PC-9 (cell line): ENCODE data around the gene SGIP1.
"Not testable (repeated sequence)": the region's sequence is repeated elsewhere in the genome, so short reads cannot be mapped to it uniquely, and the experiment has no call there.

Source experiments
- EZH2 ChIP-seq: fragments of 200-600 bp; sonication (generic); IDR thresholded peaks from 2 replicates; pipeline ENCODE4 v1.8.0; 2017; ENCODE audit warnings: antibody characterized with exemption, low read depth
- TF ChIP-seq, protein P1 (sequence below): fragments of 200-600 bp; sonication (generic); conservative IDR thresholded peaks from 2 replicates; pipeline ENCODE4 v1.6.1; 2017; ENCODE audit warnings: mixed run types, antibody characterized with exemption, mild to moderate bottlenecking, moderate library complexity

DNA sequence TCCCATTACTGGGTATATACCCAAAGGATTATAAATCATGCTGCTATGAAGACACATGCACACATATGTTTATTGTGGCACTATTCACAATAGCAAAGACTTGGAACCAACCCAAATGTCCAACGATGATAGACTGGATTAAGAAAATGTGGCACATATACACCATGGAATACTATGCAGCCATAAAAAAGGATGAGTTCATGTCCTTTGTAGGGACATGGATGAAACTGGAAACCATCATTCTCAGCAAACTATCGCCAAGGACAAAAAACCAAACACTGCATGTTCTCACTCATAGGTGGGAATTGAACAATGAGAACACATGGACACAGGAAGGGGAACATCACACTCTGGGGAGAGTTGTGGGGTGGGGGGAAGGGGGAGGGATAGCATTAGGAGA, 251.8 kb downstream of the SGIP1 start:
- TF ChIP-seq, protein P1, sequence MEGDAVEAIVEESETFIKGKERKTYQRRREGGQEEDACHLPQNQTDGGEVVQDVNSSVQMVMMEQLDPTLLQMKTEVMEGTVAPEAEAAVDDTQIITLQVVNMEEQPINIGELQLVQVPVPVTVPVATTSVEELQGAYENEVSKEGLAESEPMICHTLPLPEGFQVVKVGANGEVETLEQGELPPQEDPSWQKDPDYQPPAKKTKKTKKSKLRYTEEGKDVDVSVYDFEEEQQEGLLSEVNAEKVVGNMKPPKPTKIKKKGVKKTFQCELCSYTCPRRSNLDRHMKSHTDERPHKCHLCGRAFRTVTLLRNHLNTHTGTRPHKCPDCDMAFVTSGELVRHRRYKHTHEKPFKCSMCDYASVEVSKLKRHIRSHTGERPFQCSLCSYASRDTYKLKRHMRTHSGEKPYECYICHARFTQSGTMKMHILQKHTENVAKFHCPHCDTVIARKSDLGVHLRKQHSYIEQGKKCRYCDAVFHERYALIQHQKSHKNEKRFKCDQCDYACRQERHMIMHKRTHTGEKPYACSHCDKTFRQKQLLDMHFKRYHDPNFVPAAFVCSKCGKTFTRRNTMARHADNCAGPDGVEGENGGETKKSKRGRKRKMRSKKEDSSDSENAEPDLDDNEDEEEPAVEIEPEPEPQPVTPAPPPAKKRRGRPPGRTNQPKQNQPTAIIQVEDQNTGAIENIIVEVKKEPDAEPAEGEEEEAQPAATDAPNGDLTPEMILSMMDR = not testable (repeated sequence)
- not testable (repeated sequence) for TF ChIP-seq EZH2
